HCT116 (cell line): ENCODE data around the gene TBC1D13. TPM values are rescaled to one million over a fixed set of nuclear protein-coding genes. Genes with fewer than 3 reads are reported as not detected.

Experiments
- ATAC-seq: fragments of 200-7000 bp; cut with Tn5 transposase; 2 replicates; pipeline ENCODE4 v1.9.1; 2020; ENCODE audit warnings: mild to moderate bottlenecking, moderate library complexity
- BruUV-seq: library from RNA; stranded (reverse); fragments of 400-500 nt; replicated peaks from 2 replicates; lab custom pipeline; 2021; lab: Mats Ljungman, UMichigan
- CTCF ChIA-PET: fragments of 300-600 bp; sonication (Branson Sonifier 250); formaldehyde crosslinking; loops from one replicate; lab custom pipeline; 2021; ENCODE audit warnings: antibody characterized with exemption; lab: Charles Lee
- POLR2A ChIA-PET: fragments of 300-600, 350-600 bp; sonication (Branson Sonifier 250); formaldehyde crosslinking; loops from one replicate; lab custom pipeline; 2021; ENCODE audit warnings: antibody characterized with exemption; lab: Charles Lee
- RAD21 ChIA-PET, 2 experiments: fragments of 300-600 bp; sonication (Branson Sonifier 250); formaldehyde crosslinking; loops; one replicate each; lab custom pipeline; 2023; ENCODE audit warnings: low total read pairs in 2 of 2; ENCODE audit not compliant: uncharacterized antibody in 2 of 2, unreplicated experiment in 2 of 2, low non-redundant PET in 1 of 2; lab: Charles Lee
- DNase-seq: peaks from one replicate; pipeline ENCODE4 v3.0.0-alpha.2; 2010; ENCODE audit warnings: low read depth, low spot score
- H2AFZ ChIP-seq: fragments of 200-600 bp; shearing (Covaris generic), sonication (generic); 2 replicates; pipeline ENCODE4 v1.6.1; 2017; ENCODE audit warnings: low read depth, mixed run types, mixed read lengths, antibody characterized with exemption, low read length; ENCODE audit not compliant: poor library complexity, severe bottlenecking
- H3K27ac ChIP-seq: 2 replicates; pipeline ENCODE4 v1.5.1; 2012; ENCODE audit warnings: low read depth, low read length
- H3K27me3 ChIP-seq: fragments of 200-600 bp; sonication (generic); 2 replicates; pipeline ENCODE4 v1.6.1; 2016; ENCODE audit warnings: mixed run types, low read length, mixed read lengths; ENCODE audit not compliant: insufficient read depth
- H3K36me3 ChIP-seq, 2 experiments: fragments of 200-500 bp in 1 of 2; fragments of 200-600 bp in 1 of 2; sonication (Bioruptor generic) in 1 of 2; sonication (generic) in 1 of 2; 2 replicates each; pipeline versions ENCODE4 v1.5.1 to v1.6.1; 2014 to 2016; ENCODE audit warnings: low read length in 2 of 2, inconsistent platforms in 1 of 2, mixed read lengths in 1 of 2, mixed run types in 1 of 2; ENCODE audit not compliant: insufficient read depth in 2 of 2, control insufficient read depth in 1 of 2
- H3K4me1 ChIP-seq, 2 experiments: fragments of 200-600 bp in 1 of 2; sonication (generic) in 1 of 2; 2 replicates each; pipeline versions ENCODE4 v1.5.1 to v1.6.1; 2012 to 2017; ENCODE audit warnings: low read length in 2 of 2, inconsistent platforms in 1 of 2, mild to moderate bottlenecking in 1 of 2, mixed read lengths in 1 of 2, mixed run types in 1 of 2, moderate library complexity in 1 of 2; ENCODE audit not compliant: insufficient read depth in 2 of 2, control insufficient read depth in 1 of 2
- H3K4me2 ChIP-seq: fragments of 200-600 bp; sonication (generic); 2 replicates; pipeline ENCODE4 v1.6.1; 2017; ENCODE audit warnings: mixed run types, low read length, mixed read lengths
- H3K4me3 ChIP-seq, 2 experiments: fragments of 200-600 bp in 1 of 2; sonication (generic) in 1 of 2; replicated peaks in 1 of 2; 2 replicates each; pipeline ENCODE4 v1.5.1; 2011 to 2016; ENCODE audit warnings: low read length in 2 of 2, control low read depth in 1 of 2, low read depth in 1 of 2, mild to moderate bottlenecking in 1 of 2, mixed read lengths in 1 of 2, mixed run types in 1 of 2
- H3K79me2 ChIP-seq: fragments of 200-600 bp; sonication (generic); 2 replicates; pipeline ENCODE4 v1.6.1; 2017; ENCODE audit warnings: mild to moderate bottlenecking, mixed run types, low read length, moderate library complexity, mixed read lengths; ENCODE audit not compliant: insufficient read depth
- H3K9ac ChIP-seq: fragments of 200-600 bp; sonication (generic); 2 replicates; pipeline ENCODE4 v1.6.1; 2016; ENCODE audit warnings: low read length, mixed read lengths
- H3K9me2 ChIP-seq: fragments of 200-600 bp; sonication (generic), shearing (Covaris generic); 2 replicates; pipeline ENCODE4 v1.6.1; 2017; ENCODE audit warnings: mixed run types, mild to moderate bottlenecking, moderate library complexity; ENCODE audit not compliant: insufficient read depth
- H3K9me3 ChIP-seq, 2 experiments: fragments of 200-500 bp in 1 of 2; fragments of 200-600 bp in 1 of 2; sonication (Bioruptor generic) in 1 of 2; sonication (generic) in 1 of 2; 2 replicates each; pipeline ENCODE4 v1.6.1; 2014 to 2017; ENCODE audit warnings: low read length in 2 of 2, mixed read lengths in 2 of 2, inconsistent platforms in 1 of 2, low read depth in 1 of 2, mild to moderate bottlenecking in 1 of 2, mixed run types in 1 of 2, moderate library complexity in 1 of 2; ENCODE audit not compliant: control insufficient read depth in 1 of 2, insufficient read depth in 1 of 2
- H4K20me1 ChIP-seq: fragments of 200-600 bp; sonication (generic), shearing (Covaris generic); 2 replicates; pipeline ENCODE4 v1.6.1; 2017; ENCODE audit warnings: mixed run types, mild to moderate bottlenecking, moderate library complexity; ENCODE audit not compliant: insufficient read depth
- ATF3 ChIP-seq: IDR thresholded peaks from 2 replicates; pipeline ENCODE4 v1.6.1; 2012
- EGR1 ChIP-seq: IDR thresholded peaks from 2 replicates; pipeline ENCODE4 v1.6.1; 2012; ENCODE audit warnings: low read depth
- ELF1 ChIP-seq: IDR thresholded peaks from 2 replicates; pipeline ENCODE4 v1.6.1; 2012; ENCODE audit warnings: low read depth, borderline replicate concordance
- EZH2phosphoT487 ChIP-seq: fragments of 200-600 bp; IDR thresholded peaks from 2 replicates; pipeline ENCODE4 v1.6.1; 2018; ENCODE audit warnings: antibody characterized with exemption, borderline replicate concordance
- FOSL1 ChIP-seq: IDR thresholded peaks from 2 replicates; pipeline ENCODE4 v1.6.1; 2012; ENCODE audit warnings: low read depth
- JUND ChIP-seq: IDR thresholded peaks from 2 replicates; pipeline ENCODE4 v1.6.1; 2012
- POLR2A ChIP-seq: IDR thresholded peaks from 2 replicates; pipeline ENCODE4 v1.7.0; 2011; ENCODE audit warnings: borderline replicate concordance; ENCODE audit not compliant: insufficient read depth, insufficient read length; ENCODE audit errors: extremely low read depth
- POLR2AphosphoS5 ChIP-seq: IDR thresholded peaks from 2 replicates; pipeline ENCODE4 v1.6.1; 2011; ENCODE audit warnings: mild to moderate bottlenecking, low read depth, low read length, moderate library complexity
- SP1 ChIP-seq: IDR thresholded peaks from 2 replicates; pipeline ENCODE4 v1.6.1; 2012; ENCODE audit warnings: low read depth
- SRF ChIP-seq: IDR thresholded peaks from 2 replicates; pipeline ENCODE4 v1.6.1; 2012; ENCODE audit warnings: low read depth
- TCF7L2 ChIP-seq: IDR thresholded peaks from 2 replicates; pipeline ENCODE4 v1.7.0; 2011; ENCODE audit warnings: borderline replicate concordance, inconsistent platforms; ENCODE audit not compliant: insufficient read depth, insufficient read length; ENCODE audit errors: extremely low read depth
- YY1 ChIP-seq: IDR thresholded peaks from 2 replicates; pipeline ENCODE4 v1.6.1; 2011; ENCODE audit warnings: low read length, low read depth, moderate library complexity, mild to moderate bottlenecking; ENCODE audit not compliant: insufficient replicate concordance; ENCODE audit errors: extremely low read depth
- ZFX ChIP-seq: fragments of 450-650 bp; IDR thresholded peaks from 2 replicates; pipeline ENCODE4 v1.6.1; 2017
- ZNF274 ChIP-seq: fragments of 200-500 bp; sonication (Bioruptor generic); IDR thresholded peaks from 2 replicates; pipeline ENCODE4 v1.6.1; 2014; ENCODE audit warnings: mild to moderate bottlenecking, low read depth, low read length, inconsistent platforms
- intact Hi-C: fragments of 100-400 bp; cut with micrococcal nuclease; formaldehyde crosslinking; loops from 2 replicates; pipeline ENCODE4 v1.10.0; 2022
- total RNA-seq: library from RNA; stranded (reverse); gene quantifications from one replicate; pipeline ENCODE4 v1.2.1, GENCODE V29; 2021; ENCODE audit not compliant: unreplicated experiment

TBC1D13 gene
- total RNA-seq, 1 experiment from 2014 or later = 17.5 TPM

- no peak overlapping the region for H3K4me2 ChIP-seq
- H3K9me3 ChIP-seq = no peaks in the 10 kb centered on the region
- intact Hi-C loops = no loop called here
- peaks cover 21 to 26% of the 10 kb centered on the region in 2 experiments; a peak in 3 of 4 replicates for H3K36me3 ChIP-seq
- ChIA-PET POLR2A (no interaction called here), CTCF (no interaction called here), RAD21 (no interaction called here)
- no peaks in the 10 kb centered on the region for H3K79me2 ChIP-seq
- no peaks in the 10 kb centered on the region for H3K9me2 ChIP-seq
- no peak for TF ChIP-seq JUND
- TF ChIP-seq FOSL1 = no peak
- TF ChIP-seq ZNF274 = no peak
- no peak for TF ChIP-seq SP1
- no peak for TF ChIP-seq ZFX
- no peak for TF ChIP-seq ATF3
- DNase-seq (no peak), ATAC-seq (no peak)
- H4K20me1 ChIP-seq = no peaks in the 10 kb centered on the region
- no peaks in the 10 kb centered on the region for H3K27me3 ChIP-seq
- H3K4me3 ChIP-seq = no peak overlapping the region
- H3K9ac ChIP-seq = no peak overlapping the region
- H3K4me1 ChIP-seq = no peaks in the 10 kb centered on the region
- H3K27ac ChIP-seq = no peak overlapping the region
- no TSS peak for BruUV-seq
- H2AFZ ChIP-seq = no peak overlapping the region
These were observed 11.8 kb downstream of the TBC1D13 start for GRCh38 chr9:128798896-128799295.

GRCh38 chr9:128800061-128800460 lies 13.0 kb downstream of the TBC1D13 start:
- CTCF ChIA-PET = no interaction called here
- TF ChIP-seq YY1 (no peak), SRF (no peak), ELF1 (no peak), POLR2A (no peak), JUND (no peak), POLR2AphosphoS5 (no peak), EGR1 (no peak), TCF7L2 (no peak), EZH2phosphoT487 (no peak)
- DNase-seq = no peak
- no peaks in the 10 kb centered on the region for H3K9me2 ChIP-seq
- no TSS peak for BruUV-seq
- H3K27ac ChIP-seq = no peak overlapping the region
- RAD21 ChIA-PET = no interaction called here
- no peak overlapping the region for H3K4me2 ChIP-seq
- H3K4me1 ChIP-seq = no peaks in the 10 kb centered on the region
- POLR2A ChIA-PET = no interaction called here
- H4K20me1 ChIP-seq = no peaks in the 10 kb centered on the region
- no peaks in the 10 kb centered on the region for H3K79me2 ChIP-seq
- H3K9ac ChIP-seq = no peak overlapping the region
- no peak overlapping the region for H2AFZ ChIP-seq
- H3K27me3 ChIP-seq = no peaks in the 10 kb centered on the region
- H3K36me3 ChIP-seq = peaks cover 21 to 26% of the 10 kb centered on the region in 2 experiments; a peak in 3 of 4 replicates
- H3K9me3 ChIP-seq = no peaks in the 10 kb centered on the region
- no peak for ATAC-seq
- H3K4me3 ChIP-seq = no peak overlapping the region
- intact Hi-C loops = no loop called here
